GM23338 (cell line): ENCODE results near the gene ZNF524. TPM values are rescaled to one million over a fixed set of nuclear protein-coding genes. Genes with fewer than 3 reads are reported as not detected.

Source experiments
- ATAC-seq: fragments of 200-7000 bp; cut with Tn5 transposase; 3 replicates; pipeline ENCODE4 v1.9.1; 2020
- DNase-seq: peaks from one replicate; pipeline ENCODE4 v3.0.0-alpha.2; 2015; ENCODE audit warnings: low spot score
- H2AFZ ChIP-seq: fragments of 200-600 bp; sonication (generic); 2 replicates; pipeline ENCODE4 v1.8.0; 2016; ENCODE audit warnings: antibody characterized with exemption, mild to moderate bottlenecking, moderate library complexity
- H3F3A ChIP-seq: fragments of 200-600 bp; sonication (generic); replicated peaks from 2 replicates; pipeline ENCODE4 v1.8.0; 2017; ENCODE audit warnings: antibody characterized with exemption, mixed run types, low read depth
- H3K27ac ChIP-seq: fragments of 200-600 bp; sonication (generic); 2 replicates; pipeline ENCODE4 v1.6.1; 2016; ENCODE audit warnings: low read depth
- H3K27me3 ChIP-seq: fragments of 200-600 bp; sonication (generic); 2 replicates; pipeline ENCODE4 v1.8.0; 2016; ENCODE audit warnings: mild to moderate bottlenecking, mixed run types, moderate library complexity; ENCODE audit not compliant: insufficient read depth
- H3K36me3 ChIP-seq: fragments of 200-600 bp; sonication (generic); 2 replicates; pipeline ENCODE4 v1.8.0; 2016; ENCODE audit warnings: mild to moderate bottlenecking; ENCODE audit not compliant: insufficient read depth
- H3K4me1 ChIP-seq: fragments of 200-600 bp; sonication (generic); 2 replicates; pipeline ENCODE4 v1.8.0; 2016; ENCODE audit warnings: mild to moderate bottlenecking, moderate library complexity; ENCODE audit not compliant: insufficient read depth
- H3K4me2 ChIP-seq: fragments of 200-600 bp; sonication (generic); 2 replicates; pipeline ENCODE4 v1.7.1; 2017; ENCODE audit warnings: mixed run types
- H3K4me3 ChIP-seq: fragments of 200-600 bp; sonication (generic); 2 replicates; pipeline ENCODE4 v1.6.1; 2016; ENCODE audit warnings: mixed run types
- H3K79me2 ChIP-seq: fragments of 200-600 bp; sonication (generic); replicated peaks from 2 replicates; pipeline ENCODE4 v1.8.0; 2017; ENCODE audit warnings: mild to moderate bottlenecking; ENCODE audit not compliant: insufficient read depth
- H3K9me2 ChIP-seq: fragments of 200-600 bp; sonication (generic); 2 replicates; pipeline ENCODE4 v1.8.0; 2017; ENCODE audit not compliant: insufficient read depth
- H4K20me1 ChIP-seq: fragments of 200-600 bp; sonication (generic); replicated peaks from 2 replicates; pipeline ENCODE4 v1.8.0; 2017; ENCODE audit warnings: mild to moderate bottlenecking; ENCODE audit not compliant: insufficient read depth
- H3K27ac Mint-ChIP-seq: 2 replicates; pipeline ENCODE4 v1.8.0; 2020; ENCODE audit warnings: inconsistent platforms, mild to moderate bottlenecking, moderate library complexity, mixed read lengths
- H3K27me3 Mint-ChIP-seq: 3 replicates; pipeline ENCODE4 v1.8.0; 2022; ENCODE audit warnings: low read depth, mild to moderate bottlenecking, moderate library complexity, mixed read lengths, inconsistent platforms; ENCODE audit not compliant: insufficient read depth, poor library complexity
- H3K36me3 Mint-ChIP-seq: 3 replicates; pipeline ENCODE4 v1.8.0; 2021; ENCODE audit warnings: low read depth, mild to moderate bottlenecking, inconsistent platforms, moderate library complexity, mixed read lengths
- H3K4me1 Mint-ChIP-seq: 3 replicates; pipeline ENCODE4 v1.8.0; 2020; ENCODE audit warnings: mild to moderate bottlenecking, inconsistent platforms, mixed read lengths
- H3K4me3 Mint-ChIP-seq: 3 replicates; pipeline ENCODE4 v1.8.0; 2021; ENCODE audit warnings: moderate library complexity, mild to moderate bottlenecking, inconsistent platforms, mixed read lengths
- H3K9me3 Mint-ChIP-seq: 3 replicates; pipeline ENCODE4 v1.8.0; 2020; ENCODE audit warnings: moderate library complexity, mild to moderate bottlenecking, inconsistent platforms, mixed read lengths
- CREB1 ChIP-seq: fragments of 250-450 bp; sonication (Bioruptor Pico); IDR thresholded peaks from 2 replicates; pipeline ENCODE4 v1.5.0; 2020; ENCODE audit warnings: low read depth, mild to moderate bottlenecking, moderate library complexity
- CTCF ChIP-seq, 2 experiments: fragments of 200-600 bp in 1 of 2; sonication (generic) in 1 of 2; conservative IDR thresholded peaks; 2 replicates each; pipeline versions ENCODE4 v1.5.1 to v1.6.1; 2016 to 2017; ENCODE audit warnings: antibody characterized with exemption in 2 of 2, low read depth in 2 of 2, mild to moderate bottlenecking in 2 of 2, moderate library complexity in 1 of 2
- ETS1 ChIP-seq: IDR thresholded peaks from 2 replicates; pipeline ENCODE4 v1.6.1; 2016; ENCODE audit warnings: antibody characterized with exemption
- EZH2 ChIP-seq: fragments of 200-600 bp; sonication (generic); IDR thresholded peaks from one replicate; pipeline ENCODE4 v1.8.0; 2017; ENCODE audit warnings: antibody characterized with exemption, mild to moderate bottlenecking, low read depth; ENCODE audit not compliant: unreplicated experiment
- EZH2phosphoT487 ChIP-seq: fragments of 200-600 bp; sonication (generic); IDR thresholded peaks from one replicate; pipeline ENCODE4 v1.8.1; 2018; ENCODE audit warnings: antibody characterized with exemption; ENCODE audit not compliant: unreplicated experiment
- JUNB ChIP-seq: IDR thresholded peaks from one replicate; pipeline ENCODE4 v1.6.1; 2016; ENCODE audit warnings: antibody characterized with exemption; ENCODE audit not compliant: unreplicated experiment
- NANOG ChIP-seq: IDR thresholded peaks from 2 replicates; pipeline ENCODE4 v1.6.1; 2016; ENCODE audit warnings: antibody characterized with exemption, borderline replicate concordance
- POLR2AphosphoS5 ChIP-seq: IDR thresholded peaks from 2 replicates; pipeline ENCODE4 v1.6.1; 2016; ENCODE audit warnings: antibody characterized with exemption, low read depth
- REST ChIP-seq: IDR thresholded peaks from one replicate; pipeline ENCODE4 v1.6.1; 2018; ENCODE audit warnings: antibody characterized with exemption; ENCODE audit not compliant: unreplicated experiment
- STAT1 ChIP-seq: IDR thresholded peaks from one replicate; pipeline ENCODE4 v1.6.1; 2016; ENCODE audit warnings: antibody characterized with exemption; ENCODE audit not compliant: unreplicated experiment
- ZNF114 ChIP-seq: fragments of 250-450 bp; sonication (Bioruptor Pico); IDR thresholded peaks from 2 replicates; pipeline ENCODE4 v1.5.0; 2020; ENCODE audit warnings: mild to moderate bottlenecking, moderate library complexity
- ZNF331 ChIP-seq: fragments of 250-450 bp; sonication (Bioruptor Pico); IDR thresholded peaks from 2 replicates; pipeline ENCODE4 v1.5.0; 2020; ENCODE audit warnings: low read depth, mild to moderate bottlenecking, moderate library complexity
- ZNF462 ChIP-seq: fragments of 250-450 bp; sonication (Bioruptor Pico); IDR thresholded peaks from 2 replicates; pipeline ENCODE4 v1.5.0; 2020; ENCODE audit warnings: mild to moderate bottlenecking, moderate library complexity
- polyA plus RNA-seq: library from polyadenylated mRNA; unstranded; fragments of >200 nt; fragmentation: Nextera tagmentation; extraction: Ambion mirVana; gene quantifications from 2 replicates; pipeline ENCODE4 v1.2.1, GENCODE V29; 2016
- total RNA-seq: library from RNA; depleted of rRNA; stranded (reverse); fragments of >200 nt; shearing (Covaris generic); gene quantifications from 2 replicates; pipeline ENCODE4 v1.2.3, GENCODE V29; 2014

Gene ZNF524
- total and polyA plus RNA-seq, 2 experiments from 2014 or later: 6.0 to 8.3 TPM

- H3K4me1 ChIP-seq: peaks cover 19% of the 10 kb centered on the region
- peak; percentile 5; the same call in 2 of the 3 replicates for ATAC-seq
Measured at GRCh38 chr19:55590617-55591016, 9.5 kb upstream of the ZNF524 start.

More at GRCh38 chr19:55590617-55591016, 9.5 kb upstream of the ZNF524 start:
- peaks cover 22% of the 10 kb centered on the region for H3K36me3 Mint-ChIP-seq
- peaks cover 35% of the 10 kb centered on the region for H3K4me1 Mint-ChIP-seq
- TF ChIP-seq REST: no peak
- no peak for TF ChIP-seq ETS1
- no peak for TF ChIP-seq CTCF (conservative IDR thresholded peaks at IDR 0.05; ENCODE audit: low read depth in 2 of 2)
- TF ChIP-seq JUNB: no peak
- no peak for TF ChIP-seq ZNF114 (CRISPR knock-in tag)
- no peak for TF ChIP-seq EZH2
- TF ChIP-seq NANOG: no peak
- TF ChIP-seq POLR2AphosphoS5: no peak
- no peak for TF ChIP-seq STAT1
- no peak for TF ChIP-seq EZH2phosphoT487
- no peak for TF ChIP-seq CREB1 (CRISPR knock-in tag)
- TF ChIP-seq ZNF331 (CRISPR knock-in tag): no peak
- no peak for TF ChIP-seq ZNF462 (CRISPR knock-in tag)
- H3K9me3 Mint-ChIP-seq: no peaks in the 10 kb centered on the region; the same call in 1 of the 3 replicates
- Histone ChIP-seq H2AFZ (no peak overlapping the region), H3K4me2 (no peak overlapping the region), H3K27ac (no peak overlapping the region), H4K20me1 (no peaks in the 10 kb centered on the region), H3F3A (peaks cover 30% of the 10 kb centered on the region), H3K4me3 (no peak overlapping the region), H3K79me2 (no peaks in the 10 kb centered on the region), H3K27me3 (peaks cover 40% of the 10 kb centered on the region), H3K36me3 (no peaks in the 10 kb centered on the region), H3K9me2 (no peaks in the 10 kb centered on the region)
- peak; percentile 84 for DNase-seq
- H3K4me3 Mint-ChIP-seq: no peak overlapping the region
- no peak overlapping the region for H3K27ac Mint-ChIP-seq
- peaks cover 22% of the 10 kb centered on the region for H3K27me3 Mint-ChIP-seq
